HL-60/S4 treated with retinoic acid at 250 ng/mL for 4 days and 3 days (cell line): ENCODE measurements around the gene PPP1R14C.
"Not testable (repeated sequence)": the region's sequence is repeated elsewhere in the genome, so short reads cannot be mapped to it uniquely, and the experiment has no call there.

ENCODE experiments used
- in situ Hi-C: fragments of 300-500 bp; cut with MboI; formaldehyde crosslinking; loops from 2 replicates; pipeline ENCODE4 v1.7.0; 2022; ENCODE audit warnings: low sequenced_read_pairs

Gene PPP1R14C

GRCh38 chr6:150212778-150213177 is 69.9 kb downstream of the PPP1R14C start:
- in situ Hi-C loops: no loop called here

- in situ Hi-C loops: no loop called here
Observed at GRCh38 chr6:150213301-150213700, 70.5 kb downstream of the PPP1R14C start.

GRCh38 chr6:150214310-150214709 is 71.5 kb downstream of the PPP1R14C start:
- in situ Hi-C loops: no loop called here

- in situ Hi-C loops: no loop called here
Observed at GRCh38 chr6:150220634-150221551, 78.0 kb downstream of the PPP1R14C start.

GRCh38 chr6:150224820-150225219 is 82.0 kb downstream of the PPP1R14C start:
- in situ Hi-C loops: no loop called here

- in situ Hi-C loops: no loop called here
Observed at GRCh38 chr6:150227281-150227680, 84.4 kb downstream of the PPP1R14C start.

GRCh38 chr6:150228072-150228733 is 85.4 kb downstream of the PPP1R14C start:
- in situ Hi-C loops: no loop called here

- in situ Hi-C loops: no loop called here
Observed at GRCh38 chr6:150229436-150230163, 86.8 kb downstream of the PPP1R14C start.

GRCh38 chr6:150230164-150230561 is 87.3 kb downstream of the PPP1R14C start:
- in situ Hi-C loops: no loop called here

GRCh38 chr6:150230832-150231524 is 88.1 kb downstream of the PPP1R14C start:
- in situ Hi-C loops: no loop called here

GRCh38 chr6:150231525-150231850 is 88.6 kb downstream of the PPP1R14C start:
- in situ Hi-C loops: no loop called here

GRCh38 chr6:150233843-150234269 is 91.0 kb downstream of the PPP1R14C start:
- in situ Hi-C loops: no loop called here

- in situ Hi-C loops: no loop called here
Observed at GRCh38 chr6:150235218-150235617, 92.4 kb downstream of the PPP1R14C start.

- in situ Hi-C loops: no loop called here
Observed at GRCh38 chr6:150236114-150236513, 93.3 kb downstream of the PPP1R14C start.

- in situ Hi-C loops: no loop called here
Observed at GRCh38 chr6:150236544-150236943, 93.7 kb downstream of the PPP1R14C start.

- in situ Hi-C loops: no loop called here
Observed at GRCh38 chr6:150237626-150238025, 94.8 kb downstream of the PPP1R14C start.

- in situ Hi-C loops: no loop called here
Observed at GRCh38 chr6:150238336-150238741, 95.5 kb downstream of the PPP1R14C start.

GRCh38 chr6:150238846-150239407 is 96.1 kb downstream of the PPP1R14C start:
- in situ Hi-C loops: no loop called here

GRCh38 chr6:150241756-150242155 is 98.9 kb downstream of the PPP1R14C start:
- in situ Hi-C loops: not testable (repeated sequence)

GRCh38 chr6:150243620-150244314 is 100.9 kb downstream of the PPP1R14C start:
- in situ Hi-C loops: no loop called here
